Neuronal stem cell (in vitro differentiated cells): ENCODE measurements around the gene JMJD4. TPM values are rescaled to one million over a fixed set of nuclear protein-coding genes. Genes with fewer than 3 reads are reported as not detected.

Experiments
- DNase-seq: peaks from one replicate; pipeline ENCODE4 v3.0.0-alpha.2; 2013; ENCODE audit warnings: low spot score
- H2AFZ ChIP-seq: one replicate; pipeline ENCODE4 v1.6.1; 2013; ENCODE audit warnings: mild to moderate bottlenecking, low read length, inconsistent platforms
- H2AK5ac ChIP-seq: 2 replicates; pipeline ENCODE4 v1.6.1; 2013; ENCODE audit warnings: low read depth, mild to moderate bottlenecking, inconsistent platforms, low read length, moderate library complexity, mixed read lengths
- H2BK120ac ChIP-seq: 2 replicates; pipeline ENCODE4 v1.6.1; 2013; ENCODE audit warnings: low read depth, mild to moderate bottlenecking, inconsistent platforms, low read length, moderate library complexity, mixed read lengths
- H2BK12ac ChIP-seq: one replicate; pipeline ENCODE4 v1.6.1; 2013; ENCODE audit warnings: low read length, inconsistent platforms
- H2BK15ac ChIP-seq: 2 replicates; pipeline ENCODE4 v1.6.1; 2013; ENCODE audit warnings: mild to moderate bottlenecking, low read length, inconsistent platforms, mixed read lengths
- H2BK5ac ChIP-seq: one replicate; pipeline ENCODE4 v1.6.1; 2013; ENCODE audit warnings: inconsistent platforms, mild to moderate bottlenecking, low read length, moderate library complexity
- H3K14ac ChIP-seq: one replicate; pipeline ENCODE4 v1.6.1; 2013; ENCODE audit warnings: low read length, inconsistent platforms
- H3K18ac ChIP-seq: 2 replicates; pipeline ENCODE4 v1.6.1; 2013; ENCODE audit warnings: low read length, inconsistent platforms
- H3K23ac ChIP-seq: 2 replicates; pipeline ENCODE4 v1.6.1; 2013; ENCODE audit warnings: low read depth, mild to moderate bottlenecking, mixed read lengths, low read length, inconsistent platforms; ENCODE audit not compliant: poor library complexity
- H3K27ac ChIP-seq: replicated peaks from 3 replicates; pipeline ENCODE4 v1.5.1; 2013; ENCODE audit warnings: low read length, inconsistent platforms
- H3K27me3 ChIP-seq, 3 experiments: 2 replicates each; pipeline ENCODE4 v1.6.1; 2013; ENCODE audit warnings: low read length in 3 of 3, mild to moderate bottlenecking in 2 of 3, inconsistent platforms in 1 of 3, low read depth in 1 of 3, mixed read lengths in 1 of 3, moderate library complexity in 1 of 3; ENCODE audit not compliant: control insufficient read depth in 3 of 3, insufficient read depth in 3 of 3
- H3K36me3 ChIP-seq, 2 donors: replicated peaks in 1 of 2; 2 replicates each; pipeline ENCODE4 v1.6.1; 2013; ENCODE audit warnings: low read length in 2 of 2; ENCODE audit not compliant: control insufficient read depth in 2 of 2, insufficient read depth in 2 of 2
- H3K4ac ChIP-seq: 2 replicates; pipeline ENCODE4 v1.6.1; 2013; ENCODE audit warnings: inconsistent platforms, mild to moderate bottlenecking, low read length, moderate library complexity
- H3K4me1 ChIP-seq, 2 donors: 1 replicate in 1 of 2; 2 replicates in 1 of 2; pipeline ENCODE4 v1.6.1; 2013; ENCODE audit warnings: low read length in 2 of 2, low read depth in 1 of 2; ENCODE audit not compliant: control insufficient read depth in 2 of 2, insufficient read depth in 1 of 2
- H3K4me2 ChIP-seq: one replicate; pipeline ENCODE4 v1.6.1; 2013; ENCODE audit warnings: mild to moderate bottlenecking, low read length, inconsistent platforms; ENCODE audit not compliant: insufficient read depth, poor library complexity, severe bottlenecking
- H3K4me3 ChIP-seq, 2 donors: 2 replicates each; pipeline ENCODE4 v1.5.1; 2013; ENCODE audit warnings: low read length in 2 of 2, mild to moderate bottlenecking in 2 of 2, inconsistent platforms in 1 of 2, moderate library complexity in 1 of 2
- H3K79me1 ChIP-seq: one replicate; pipeline ENCODE4 v1.6.1; 2013; ENCODE audit warnings: low read depth, mild to moderate bottlenecking, inconsistent platforms, low read length, moderate library complexity
- H3K9ac ChIP-seq: one replicate; pipeline ENCODE4 v1.6.1; 2013; ENCODE audit warnings: mild to moderate bottlenecking, low read depth, low read length, inconsistent platforms; ENCODE audit not compliant: poor library complexity
- H3K9me3 ChIP-seq, 2 donors: replicated peaks in 1 of 2; 2 replicates each; pipeline versions ENCODE3 to v1.6.1; 2013; ENCODE audit warnings: low read length in 2 of 2, mild to moderate bottlenecking in 2 of 2, inconsistent platforms in 1 of 2, low read depth in 1 of 2, mixed read lengths in 1 of 2, moderate library complexity in 1 of 2; ENCODE audit not compliant: control insufficient read depth in 2 of 2, insufficient read depth in 1 of 2
- H4K8ac ChIP-seq: one replicate; pipeline ENCODE4 v1.6.1; 2013; ENCODE audit warnings: low read depth, mild to moderate bottlenecking, inconsistent platforms, low read length, moderate library complexity
- H4K91ac ChIP-seq: one replicate; pipeline ENCODE4 v1.6.1; 2013; ENCODE audit warnings: low read length, low read depth, mild to moderate bottlenecking, inconsistent platforms; ENCODE audit not compliant: poor library complexity
- WGBS, 2 donors: extraction: QIAGEN DNeasy Blood & Tissue Kit; methylation state at CpG; one replicate each; pipeline ENCODE4 v1.1.7; 2013; ENCODE audit warnings: missing lambda C conversion rate in 2 of 2, mixed read lengths in 1 of 2; ENCODE audit not compliant: insufficient read length in 2 of 2, insufficient replicate concordance in 1 of 2; ENCODE audit errors: extremely low coverage in 2 of 2; 5-methylcytosine and 5-hydroxymethylcytosine counted together
- polyA plus RNA-seq, 2 experiments: library from polyadenylated mRNA; stranded (reverse); fragments of 200-250 nt; gene quantifications; one replicate each; pipeline ENCODE4 v1.2.3, GENCODE V29; 2013

The JMJD4 gene, protein sequence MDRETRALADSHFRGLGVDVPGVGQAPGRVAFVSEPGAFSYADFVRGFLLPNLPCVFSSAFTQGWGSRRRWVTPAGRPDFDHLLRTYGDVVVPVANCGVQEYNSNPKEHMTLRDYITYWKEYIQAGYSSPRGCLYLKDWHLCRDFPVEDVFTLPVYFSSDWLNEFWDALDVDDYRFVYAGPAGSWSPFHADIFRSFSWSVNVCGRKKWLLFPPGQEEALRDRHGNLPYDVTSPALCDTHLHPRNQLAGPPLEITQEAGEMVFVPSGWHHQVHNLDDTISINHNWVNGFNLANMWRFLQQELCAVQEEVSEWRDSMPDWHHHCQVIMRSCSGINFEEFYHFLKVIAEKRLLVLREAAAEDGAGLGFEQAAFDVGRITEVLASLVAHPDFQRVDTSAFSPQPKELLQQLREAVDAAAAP
- 6.4 TPM for polyA plus RNA-seq (2013, experiment 1 of 2)
- polyA plus RNA-seq (2013, experiment 2 of 2) = 5.6 TPM

DNA sequence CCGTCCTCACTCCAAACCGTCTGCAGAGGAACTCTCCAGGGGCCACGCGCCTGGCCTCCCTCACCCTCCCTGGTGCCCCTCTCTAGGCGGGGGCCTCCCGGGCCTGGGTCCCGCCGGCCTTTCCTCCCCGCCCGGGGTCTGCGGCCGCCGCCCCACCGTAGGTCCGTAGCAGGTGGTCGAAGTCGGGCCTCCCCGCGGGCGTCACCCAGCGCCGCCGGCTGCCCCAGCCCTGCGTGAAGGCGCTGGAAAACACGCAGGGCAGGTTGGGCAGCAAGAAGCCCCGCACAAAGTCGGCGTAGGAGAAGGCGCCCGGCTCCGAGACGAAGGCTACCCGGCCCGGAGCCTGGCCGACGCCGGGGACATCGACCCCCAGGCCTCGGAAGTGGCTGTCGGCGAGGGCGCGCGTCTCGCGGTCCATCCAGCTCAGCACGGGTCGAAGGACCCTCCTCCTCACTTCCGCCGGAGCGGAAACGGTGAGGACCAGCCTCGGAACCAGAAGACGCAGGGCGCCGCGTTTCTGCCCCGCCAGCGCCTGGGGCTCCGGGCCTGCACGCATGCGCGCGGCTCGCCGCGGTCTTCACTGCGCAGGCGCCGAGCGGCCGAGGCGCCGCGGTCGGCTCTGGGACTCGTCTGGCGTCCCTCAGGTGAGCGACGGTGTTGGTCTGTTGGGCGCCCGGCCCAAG, at the start of gene JMJD4, which contains the start of gene SNAP47:
JMJD4 (minus strand) TSS at position 447 of the 683 bp plus-strand sequence; CDS start at position 418, 29 bp downstream.
SNAP47 (plus strand) TSS at position 580 of the 683 bp plus-strand sequence. CDS start 12,302 bp downstream, outside the sequence.
- peak; percentile 92 for DNase-seq
- H3K27me3 ChIP-seq = no peaks in the 10 kb centered on the region
- WGBS, 2 donors = no CpG with 5 or more reads among the region's 83 CpGs

DNA sequence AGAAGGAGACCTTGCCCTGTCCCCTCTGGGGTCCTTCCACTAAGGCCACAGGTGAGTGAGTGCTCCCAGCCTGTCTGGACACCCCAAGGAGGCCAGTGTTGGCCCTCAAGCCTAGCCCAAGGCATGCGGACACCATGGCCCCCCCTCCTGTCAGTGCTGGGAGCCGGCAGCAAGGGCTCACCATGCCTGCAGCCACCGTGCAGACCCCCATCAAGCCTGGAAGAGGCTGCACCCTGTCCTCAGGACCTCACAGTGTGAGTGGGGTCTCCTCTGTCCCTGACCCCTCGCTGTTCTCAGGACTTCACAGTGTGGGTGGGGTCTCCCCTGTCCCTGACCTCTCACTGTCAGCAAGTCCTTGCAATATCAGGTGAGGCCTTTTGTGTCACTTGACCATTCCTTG, 47.1 kb upstream of the JMJD4 start:
- DNase-seq = no peak
- H4K8ac ChIP-seq = no peak overlapping the region
- peak overlapping the region; percentile 96 for H3K23ac ChIP-seq
- no CpG with 5 or more reads among the region's 4 CpGs for WGBS, 2 donors
- no peak overlapping the region for H3K9ac ChIP-seq
- no peak overlapping the region for H2AK5ac ChIP-seq
- H3K9me3 ChIP-seq = peaks cover 0 to 2% of the 10 kb centered on the region in 2 donors
- no peak overlapping the region for H3K4me3 ChIP-seq
- no peak overlapping the region for H4K91ac ChIP-seq
- H3K27ac ChIP-seq = no peak overlapping the region
- H3K4me1 ChIP-seq = peaks cover 4% of the 10 kb centered on the region in 2 donors
- no peak overlapping the region for H2BK12ac ChIP-seq
- H2AFZ ChIP-seq = no peak overlapping the region
- no peak overlapping the region for H2BK120ac ChIP-seq
- no peak overlapping the region for H3K4ac ChIP-seq
- no peak overlapping the region for H2BK15ac ChIP-seq
- no peak overlapping the region for H3K4me2 ChIP-seq
- peaks cover 13 to 21% of the 10 kb centered on the region in 2 donors for H3K36me3 ChIP-seq
- no peak overlapping the region for H2BK5ac ChIP-seq
- peak overlapping the region; percentile 21 for H3K14ac ChIP-seq
- no peak overlapping the region for H3K18ac ChIP-seq
- H3K27me3 ChIP-seq = peaks cover 3 to 16% (median 15%) of the 10 kb centered on the region in 3 experiments
- H3K79me1 ChIP-seq = peaks cover 3% of the 10 kb centered on the region

More for the DNA sequence above, at the start of gene JMJD4, which contains the start of gene SNAP47:
- Histone ChIP-seq H3K79me1 (peaks cover 38% of the 10 kb centered on the region), H3K14ac (peak within 1 kb of the TSS; percentile 79), H3K4me1 (peaks cover 6 to 8% of the 10 kb centered on the region in 2 donors), H2BK120ac (no peak within 1 kb of the TSS), H3K4ac (no peak within 1 kb of the TSS), H2BK12ac (no peak within 1 kb of the TSS), H3K27ac (no peak within 1 kb of the TSS), H3K9me3 (no peaks in the 10 kb centered on the region), H3K4me2 (peak within 1 kb of the TSS; percentile 97), H3K23ac (peak within 1 kb of the TSS; percentile 100), H2BK5ac (peak within 1 kb of the TSS; percentile 11), H3K18ac (peak within 1 kb of the TSS; percentile 92), H3K4me3 (peak within 1 kb of the TSS; percentile 68 to 97), H3K9ac (peak within 1 kb of the TSS; percentile 98), H2AFZ (peak within 1 kb of the TSS; percentile 99), H2BK15ac (no peak within 1 kb of the TSS), H3K36me3 (peaks cover 30 to 50% of the 10 kb centered on the region in 2 donors), H4K8ac (peak within 1 kb of the TSS; percentile 78), H4K91ac (peak within 1 kb of the TSS; percentile 64), H2AK5ac (peak within 1 kb of the TSS; percentile 82)

DNA sequence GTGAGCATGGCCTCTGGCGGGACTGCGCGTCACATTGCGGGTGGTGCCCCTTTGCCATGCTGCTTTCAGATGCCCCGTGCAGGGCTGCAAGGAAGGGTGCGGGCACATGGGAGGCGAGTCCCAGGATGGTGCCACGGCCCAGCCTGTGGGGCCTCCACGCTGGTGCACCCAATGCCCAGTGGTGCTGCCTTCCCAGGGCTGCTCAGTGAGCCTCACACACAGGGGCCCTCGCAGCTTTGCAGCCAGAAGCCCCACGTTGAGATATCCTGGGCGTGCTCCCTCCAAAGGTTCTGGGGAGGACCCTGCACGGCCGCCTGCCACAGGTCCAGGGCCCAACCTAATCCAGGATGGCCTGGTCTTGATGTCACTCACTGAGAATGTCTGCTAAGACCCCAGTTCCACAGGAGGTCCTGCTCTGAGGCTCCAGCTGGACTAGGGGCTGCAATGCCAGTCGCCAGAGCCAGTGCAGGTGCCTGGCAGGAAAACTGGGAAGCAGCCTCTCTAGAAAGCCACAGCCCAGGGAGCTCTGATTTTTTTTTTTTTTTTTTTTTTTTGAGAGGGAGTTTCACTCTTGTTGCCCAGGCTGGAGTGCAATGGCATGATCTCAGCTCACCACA, 46.3 kb upstream of the JMJD4 start:
- Histone ChIP-seq H2AFZ (no peak overlapping the region), H3K9me3 (peaks cover 0 to 2% of the 10 kb centered on the region in 2 donors), H3K4me3 (peak overlapping the region in 1 of 2 donors; percentile 46), H3K36me3 (peaks cover 13 to 21% of the 10 kb centered on the region in 2 donors), H4K91ac (no peak overlapping the region), H3K27me3 (peaks cover 0 to 8% (median 7%) of the 10 kb centered on the region in 3 experiments), H3K4me2 (no peak overlapping the region), H3K14ac (no peak overlapping the region), H3K18ac (no peak overlapping the region), H3K23ac (no peak overlapping the region), H2BK5ac (no peak overlapping the region), H2AK5ac (no peak overlapping the region), H2BK12ac (no peak overlapping the region), H4K8ac (no peak overlapping the region), H3K9ac (no peak overlapping the region), H3K27ac (no peak overlapping the region), H2BK15ac (no peak overlapping the region), H2BK120ac (no peak overlapping the region), H3K79me1 (peaks cover 3% of the 10 kb centered on the region), H3K4me1 (peaks cover 2% of the 10 kb centered on the region in 2 donors), H3K4ac (no peak overlapping the region)
- DNase-seq = no peak
- WGBS, 2 donors = no CpG with 5 or more reads among the region's 15 CpGs
